GM12878 (cell line): ENCODE data around the gene CABLES1. TPM values are rescaled to one million over a fixed set of nuclear protein-coding genes. Genes with fewer than 3 reads are reported as not detected.

ENCODE experiments used
- ATAC-seq: fragments of 200-7000 bp; cut with Tn5 transposase; 3 replicates; pipeline ENCODE4 v1.9.1; 2020; ENCODE audit warnings: mild to moderate bottlenecking, moderate library complexity
- BruUV-seq: library from RNA; stranded (reverse); fragments of 400-500 nt; replicated peaks from 2 replicates; lab custom pipeline; 2021; lab: Mats Ljungman, UMichigan
- CTCF ChIA-PET: fragments of 300-600 bp; sonication (Branson Sonifier 250); formaldehyde crosslinking; extraction: SDS; loops from one replicate; lab custom pipeline; 2021; ENCODE audit warnings: inconsistent platforms; lab: Yijun Ruan, JAX
- POLR2A ChIA-PET: fragments of 350-600 bp; formaldehyde crosslinking; extraction: SDS; loops from one replicate; lab custom pipeline; 2021; ENCODE audit warnings: inconsistent platforms; lab: Charles Lee
- RAD21 ChIA-PET: fragments of 300-600 bp; sonication (Branson Sonifier 250); formaldehyde crosslinking; loops from one replicate; lab custom pipeline; 2023; ENCODE audit warnings: antibody characterized with exemption; ENCODE audit not compliant: unreplicated experiment; lab: Charles Lee
- SMC1A ChIA-PET: fragments of 300-600 bp; sonication (Branson Sonifier 250); formaldehyde crosslinking; loops from one replicate; lab custom pipeline; 2023; ENCODE audit not compliant: unreplicated experiment, uncharacterized antibody; lab: Charles Lee
- DNase-seq: peaks from one replicate; pipeline ENCODE4 v3.0.0-alpha.2; 2011; ENCODE audit warnings: low read depth, low spot score
- FAIRE-seq: peaks from 3 replicates; lab custom pipeline; 2011; peaks lifted over from hg19 to GRCh38; lab: Jason Lieb, UNC
- H2AFZ ChIP-seq: 2 replicates; pipeline ENCODE4 v1.6.0; 2011; ENCODE audit warnings: low read depth, low read length, control low read depth; ENCODE audit not compliant: control insufficient read depth
- H3K27ac ChIP-seq: 2 replicates; pipeline ENCODE4 v1.5.1; 2011; ENCODE audit warnings: control low read depth; ENCODE audit not compliant: control insufficient read depth, insufficient read depth
- H3K27me3 ChIP-seq, 2 experiments: replicated peaks in 1 of 2; 2 replicates each; pipeline versions ENCODE4 v1.6.0 to v1.6.1; 2011; ENCODE audit warnings: low read length in 1 of 2; ENCODE audit not compliant: control insufficient read depth in 2 of 2, insufficient read depth in 2 of 2
- H3K36me3 ChIP-seq, 2 experiments: 2 replicates each; pipeline ENCODE4 v1.5.1; 2011; ENCODE audit warnings: low read length in 1 of 2; ENCODE audit not compliant: control insufficient read depth in 2 of 2, insufficient read depth in 2 of 2
- H3K4me1 ChIP-seq: 2 replicates; pipeline ENCODE4 v1.6.1; 2011; ENCODE audit warnings: mild to moderate bottlenecking, low read length, moderate library complexity, mixed read lengths; ENCODE audit not compliant: control insufficient read depth, insufficient read depth
- H3K4me2 ChIP-seq: 2 replicates; pipeline ENCODE4 v1.6.0; 2011; ENCODE audit warnings: control low read depth; ENCODE audit not compliant: control insufficient read depth, insufficient read depth
- H3K4me3 ChIP-seq: fragments of 200-600 bp; sonication (generic); 2 replicates; pipeline ENCODE4 v1.5.1; 2016
- H3K79me2 ChIP-seq: 2 replicates; pipeline ENCODE4 v1.6.0; 2011; ENCODE audit warnings: low read length; ENCODE audit not compliant: control insufficient read depth, insufficient read depth
- H3K9ac ChIP-seq: 2 replicates; pipeline ENCODE4 v1.8.0; 2011; ENCODE audit warnings: low read length, control low read depth, mixed read lengths; ENCODE audit not compliant: control insufficient read depth, insufficient read depth
- H3K9me3 ChIP-seq: replicated peaks from 3 replicates; pipeline ENCODE4 v1.5.1; 2011; ENCODE audit warnings: mild to moderate bottlenecking, low read length; ENCODE audit not compliant: control insufficient read depth, insufficient read depth
- H4K20me1 ChIP-seq: 2 replicates; pipeline ENCODE4 v1.6.0; 2011; ENCODE audit not compliant: control insufficient read depth, insufficient read depth
- ASH2L ChIP-seq: fragments of 300-600, 200-600 bp; sonication (generic); IDR thresholded peaks from 2 replicates; pipeline ENCODE4 v1.6.1; 2017; ENCODE audit warnings: low read depth, mild to moderate bottlenecking, borderline replicate concordance
- CREM ChIP-seq: IDR thresholded peaks from 2 replicates; pipeline ENCODE4 v1.6.1; 2014; ENCODE audit warnings: antibody characterized with exemption, low read depth
- CUX1 ChIP-seq: IDR thresholded peaks from 2 replicates; pipeline ENCODE4 v1.6.1; 2012; ENCODE audit warnings: improper control_type of control experiment, low read depth, low read length; ENCODE audit not compliant: insufficient replicate concordance
- EZH2 ChIP-seq: IDR thresholded peaks from 2 replicates; pipeline ENCODE4 v1.6.1; 2012; ENCODE audit warnings: low read depth, mild to moderate bottlenecking, control low read depth, inconsistent platforms, low read length, borderline replicate concordance; ENCODE audit not compliant: control insufficient read depth
- HDAC2 ChIP-seq: fragments of 200-600 bp; sonication (generic); IDR thresholded peaks from 2 replicates; pipeline ENCODE4 v1.6.1; 2017
- KAT2A ChIP-seq: conservative IDR thresholded peaks from 2 replicates; pipeline ENCODE4 v1.6.1; 2011; ENCODE audit warnings: low read depth, low read length; ENCODE audit not compliant: control insufficient read depth
- KDM1A ChIP-seq: fragments of 200-600 bp; sonication (generic); IDR thresholded peaks from 2 replicates; pipeline ENCODE4 v1.6.1; 2016; ENCODE audit warnings: borderline replicate concordance
- LARP7 ChIP-seq: fragments of 450-650 bp; IDR thresholded peaks from 2 replicates; pipeline ENCODE4 v1.6.1; 2017; ENCODE audit warnings: mild to moderate bottlenecking
- MYB ChIP-seq: fragments of 150-350 bp; IDR thresholded peaks from 2 replicates; pipeline ENCODE4 v1.6.1; 2014; ENCODE audit warnings: mild to moderate bottlenecking, low read depth, low read length, borderline replicate concordance
- NR2C1 ChIP-seq: fragments of 450-650 bp; IDR thresholded peaks from 2 replicates; pipeline ENCODE4 v1.6.1; 2017; ENCODE audit warnings: antibody characterized with exemption, mild to moderate bottlenecking, moderate library complexity
- RAD21 ChIP-seq: IDR thresholded peaks from 2 replicates; pipeline ENCODE4 v1.6.1; 2011; ENCODE audit warnings: mild to moderate bottlenecking, low read depth, low read length, moderate library complexity; ENCODE audit not compliant: insufficient read depth
- RELB ChIP-seq: fragments of 450-650 bp; IDR thresholded peaks from 2 replicates; pipeline ENCODE4 v1.6.1; 2017; ENCODE audit warnings: low read depth, mild to moderate bottlenecking, moderate library complexity
- WGBS: methylation state at CpG from one replicate; pipeline ENCODE4 v1.1.6; 2016; ENCODE audit warnings: low lambda C conversion rate; ENCODE audit not compliant: insufficient replicate concordance, insufficient coverage; ENCODE audit errors: missing lambda C conversion rate; 5-methylcytosine and 5-hydroxymethylcytosine counted together
- in situ Hi-C: fragments of 300-500 bp; cut with MboI; formaldehyde crosslinking; loops from 9 replicates; pipeline ENCODE4 v1.14.3; 2018; ENCODE audit warnings: mixed read lengths
- intact Hi-C: fragments of 100-400 bp; cut with micrococcal nuclease; formaldehyde crosslinking; loops from one replicate; pipeline ENCODE4 v1.14.2; 2022; ENCODE audit not compliant: unreplicated experiment
- polyA plus RNA-seq, 11 experiments: library from polyadenylated mRNA; depleted of rRNA in 4 of 11; unstranded in 6 of 11; stranded (reverse) in 5 of 11; fragments of >200 nt; fragmentation: Nextera tagmentation in 4 of 11; fragmentation: Illumina TruSeq in 1 of 11; extraction: Ambion mirVana in 4 of 11; extraction: Trizol in 1 of 11; gene quantifications; 1 replicate in 1 of 11; 2 replicates in 10 of 11; pipeline versions ENCODE4 v1.2.1 to v1.2.3, GENCODE V29; 2011 to 2016; ENCODE audit warnings: inconsistent platforms in 2 of 11, missing spikeins in 2 of 11, low read depth in 1 of 11
- total RNA-seq, 4 experiments: library from RNA; depleted of rRNA in 3 of 4; stranded (reverse); fragments of >200 nt in 3 of 4; fragmentation: Illumina TruSeq in 1 of 4; extraction: Trizol in 1 of 4; gene quantifications; 2 replicates each; pipeline versions ENCODE4 v1.2.1 to v1.2.3, GENCODE V29; 2013 to 2021

Gene CABLES1
- total and polyA plus RNA-seq, 10 of the 15 experiments (the other 5 are each of a cell fraction or from before 2014, with no cell fraction given) = 2.9 to 27.2 (median 8.2) TPM

GRCh38 chr18:23281626-23282436, 146.5 kb downstream of the CABLES1 start:
- Histone ChIP-seq H3K79me2 (no peaks in the 10 kb centered on the region), H3K36me3 (no peaks in the 10 kb centered on the region), H3K9ac (no peak overlapping the region), H3K27ac (no peak overlapping the region), H3K27me3 (no peaks in the 10 kb centered on the region), H3K4me1 (no peaks in the 10 kb centered on the region), H4K20me1 (no peaks in the 10 kb centered on the region), H2AFZ (no peak overlapping the region), H3K4me2 (no peak overlapping the region), H3K9me3 (peaks cover 7% of the 10 kb centered on the region; the same call in 2 of the 3 replicates), H3K4me3 (no peak overlapping the region)
- intact Hi-C loops = no loop called here
- 73% methylated on average over 14 of the region's 14 CpGs for WGBS
- FAIRE-seq (no peak), DNase-seq (no peak), ATAC-seq (no peak)
- ChIA-PET RAD21 (interaction anchor here (0.5 to 2.1 kb wide), 5 partner anchors 10 to 255 kb away, joined by 3 to 6 read pairs (median 4); no protein-coding TSS in a partner anchor), SMC1A (interaction anchor here (1.0 to 2.0 kb wide), 3 partner anchors 15 to 46 kb away, joined by 3 to 6 read pairs (median 3); no protein-coding TSS in a partner anchor), CTCF (interaction anchor here (0.8 to 1.1 kb wide), 4 partner anchors 10 to 97 kb away, joined by 3 to 4 read pairs (median 3); no protein-coding TSS in a partner anchor), POLR2A (interaction anchor here (1.1 to 1.4 kb wide), 2 partner anchors 10 to 14 kb away, joined by 4 to 5 read pairs; no protein-coding TSS in a partner anchor)
- no peak for TF ChIP-seq LARP7
- TF ChIP-seq RAD21 = no peak
- TF ChIP-seq CUX1 = no peak
- no peak for TF ChIP-seq KDM1A
- no peak for TF ChIP-seq KAT2A
- TF ChIP-seq HDAC2 = no peak
- no peak for TF ChIP-seq EZH2
- no peak for TF ChIP-seq NR2C1
- no peak for TF ChIP-seq CREM
- TF ChIP-seq ASH2L = no peak
- TF ChIP-seq MYB = no peak
- no peak for TF ChIP-seq RELB
- no TSS peak for BruUV-seq
- in situ Hi-C loops = no loop called here
